ENCODE data around the gene ERC2. TPM values are rescaled to one million over a fixed set of nuclear protein-coding genes. Genes with fewer than 3 reads are reported as not detected.

ERC2 gene
- total and polyA plus RNA-seq, 9 donors, result 1.2 to 9.4 (median 5.4) TPM

DNA sequence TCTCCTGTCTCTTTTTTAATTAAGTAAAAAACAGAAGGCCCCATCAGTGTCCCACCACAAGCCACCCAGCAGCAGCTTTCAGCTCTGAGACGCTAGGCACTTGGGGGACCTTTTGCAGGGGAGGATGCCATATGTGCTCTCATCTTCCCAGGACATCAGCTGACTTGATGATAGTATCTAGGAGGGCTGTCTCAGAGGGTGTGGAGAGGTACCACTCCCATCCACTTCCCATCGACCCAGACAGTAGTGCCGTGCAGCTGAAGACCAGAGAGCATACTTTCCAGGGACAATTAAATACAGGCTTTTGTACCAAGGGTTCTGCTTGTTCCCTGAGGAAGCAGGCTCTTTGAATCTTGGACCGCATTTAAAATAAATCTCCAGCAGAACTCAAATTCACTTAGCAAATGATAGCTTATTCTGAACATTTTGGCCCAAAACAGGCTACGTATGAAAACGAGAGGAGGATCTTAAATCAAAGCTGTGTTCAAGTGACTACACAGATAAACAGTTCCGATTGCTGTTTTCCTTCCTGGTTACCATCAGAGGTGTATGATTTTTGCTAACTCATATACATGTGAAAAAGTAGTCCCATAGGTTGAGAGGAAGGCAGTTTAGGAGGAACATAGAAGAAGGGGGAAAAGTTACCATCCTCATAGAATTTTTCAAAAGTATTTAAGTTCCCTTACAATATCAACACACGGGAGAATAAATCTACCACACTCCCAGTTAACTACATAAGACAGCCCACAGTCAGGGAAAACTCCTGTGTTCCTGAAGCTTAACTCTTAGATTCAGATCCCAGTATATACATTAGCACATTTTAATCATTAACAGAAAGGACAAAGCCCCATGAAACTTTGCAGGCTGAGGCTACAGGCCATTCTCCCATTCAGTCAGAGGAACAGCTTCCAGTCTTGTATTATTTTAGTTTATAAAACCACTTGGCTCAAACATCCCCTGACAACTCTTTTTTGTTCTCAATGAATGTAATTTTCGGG lies 990.7 kb downstream of the ERC2 start:
- Histone ChIP-seq H3K27ac (no peak overlapping the region), H3K4me1 (ENCODE audit: insufficient read depth) (peaks cover under 1% of the 10 kb centered on the region), H3K27me3 (no peaks in the 10 kb centered on the region), H3K4me3 (no peak overlapping the region), H3K36me3 (no peaks in the 10 kb centered on the region), H3K9me3 (no peaks in the 10 kb centered on the region)
- 72 to 79% (median 77%) methylated on average over 9 of the region's 9 CpGs for WGBS, 3 donors
- intact Hi-C loops (cut with DNase I), result no loop called here
- TF ChIP-seq EP300 (IDR thresholded peaks at IDR 0.05), result no peak
- DNase-seq, result no peak

DNA sequence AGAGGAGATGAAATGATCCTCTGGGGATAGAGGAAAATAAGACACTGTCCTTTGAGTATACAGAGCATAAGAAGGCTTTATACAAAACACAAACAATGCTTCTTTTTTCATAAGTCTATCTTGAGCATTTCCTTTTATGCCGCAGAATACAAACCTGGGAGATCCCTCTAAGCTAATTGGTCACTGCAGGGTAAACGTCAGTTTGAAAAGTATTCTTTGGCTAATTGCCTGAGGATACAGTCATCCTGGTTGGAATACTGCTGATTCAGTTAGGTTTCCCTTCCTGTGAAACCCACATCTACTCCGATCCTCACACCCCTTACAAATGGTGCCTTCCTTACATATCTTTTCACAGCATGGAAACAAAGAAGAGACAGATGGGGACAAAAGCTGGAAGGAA lies 991.8 kb downstream of the ERC2 start:
- H3K27me3 ChIP-seq, result no peaks in the 10 kb centered on the region
- no peaks in the 10 kb centered on the region for H3K4me1 ChIP-seq (ENCODE audit: insufficient read depth)
- intact Hi-C loops (cut with DNase I), result no loop called here
- H3K27ac ChIP-seq, result no peak overlapping the region
- H3K36me3 ChIP-seq, result no peaks in the 10 kb centered on the region
- H3K4me3 ChIP-seq, result no peak overlapping the region
- DNase-seq, result no peak
- 63 to 69% (median 65%) methylated on average over 3 of the region's 3 CpGs for WGBS, 3 donors
- TF ChIP-seq, protein P1, sequence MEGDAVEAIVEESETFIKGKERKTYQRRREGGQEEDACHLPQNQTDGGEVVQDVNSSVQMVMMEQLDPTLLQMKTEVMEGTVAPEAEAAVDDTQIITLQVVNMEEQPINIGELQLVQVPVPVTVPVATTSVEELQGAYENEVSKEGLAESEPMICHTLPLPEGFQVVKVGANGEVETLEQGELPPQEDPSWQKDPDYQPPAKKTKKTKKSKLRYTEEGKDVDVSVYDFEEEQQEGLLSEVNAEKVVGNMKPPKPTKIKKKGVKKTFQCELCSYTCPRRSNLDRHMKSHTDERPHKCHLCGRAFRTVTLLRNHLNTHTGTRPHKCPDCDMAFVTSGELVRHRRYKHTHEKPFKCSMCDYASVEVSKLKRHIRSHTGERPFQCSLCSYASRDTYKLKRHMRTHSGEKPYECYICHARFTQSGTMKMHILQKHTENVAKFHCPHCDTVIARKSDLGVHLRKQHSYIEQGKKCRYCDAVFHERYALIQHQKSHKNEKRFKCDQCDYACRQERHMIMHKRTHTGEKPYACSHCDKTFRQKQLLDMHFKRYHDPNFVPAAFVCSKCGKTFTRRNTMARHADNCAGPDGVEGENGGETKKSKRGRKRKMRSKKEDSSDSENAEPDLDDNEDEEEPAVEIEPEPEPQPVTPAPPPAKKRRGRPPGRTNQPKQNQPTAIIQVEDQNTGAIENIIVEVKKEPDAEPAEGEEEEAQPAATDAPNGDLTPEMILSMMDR (IDR thresholded peaks at IDR 0.05), result no peak
- TF ChIP-seq POLR2A (IDR thresholded peaks at IDR 0.05), result no peak
- no peak for TF ChIP-seq EP300 (IDR thresholded peaks at IDR 0.05)
- H3K9me3 ChIP-seq, result no peaks in the 10 kb centered on the region

DNA sequence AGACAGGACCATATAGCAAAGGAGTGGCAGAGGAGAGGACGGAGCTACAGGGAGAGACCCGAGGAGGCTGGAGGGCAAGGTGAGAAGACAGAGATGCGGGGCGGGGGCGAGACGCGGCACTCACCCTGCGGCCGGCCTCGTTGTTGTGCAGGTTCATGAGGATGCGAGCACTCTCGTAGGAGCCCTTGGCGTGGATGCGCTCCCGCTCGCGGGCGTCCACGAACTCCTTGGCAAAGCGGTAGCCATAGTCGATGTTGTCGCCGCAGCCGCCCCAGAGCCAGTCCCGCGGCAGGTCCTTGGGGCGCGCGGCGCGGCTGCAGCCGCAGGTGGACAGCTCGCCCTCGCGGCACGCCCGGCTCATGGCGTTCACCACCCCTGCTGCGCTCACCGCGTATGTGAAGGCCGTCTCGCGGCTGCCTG lies 994.0 kb downstream of the ERC2 start:
- intact Hi-C loops (cut with DNase I), result loop anchor here in 1 of 4 donors (5.0 kb wide), 1 partner anchor 1522 kb away; no protein-coding TSS in a partner anchor
- H3K27ac ChIP-seq, result no peak overlapping the region
- no peaks in the 10 kb centered on the region for H3K4me1 ChIP-seq (ENCODE audit: insufficient read depth)
- H3K4me3 ChIP-seq, result no peak overlapping the region
- DNase-seq, result no peak
- H3K9me3 ChIP-seq, result no peaks in the 10 kb centered on the region
- H3K27me3 ChIP-seq, result no peaks in the 10 kb centered on the region
- no peak for TF ChIP-seq EP300 (IDR thresholded peaks at IDR 0.05)
- TF ChIP-seq, protein P1 (IDR thresholded peaks at IDR 0.05), result no peak
- TF ChIP-seq POLR2A (IDR thresholded peaks at IDR 0.05), result no peak
- H3K36me3 ChIP-seq, result no peaks in the 10 kb centered on the region
- 85 to 87% (median 85%) methylated on average over 39 to 44 of the region's 44 CpGs for WGBS, 3 donors

DNA sequence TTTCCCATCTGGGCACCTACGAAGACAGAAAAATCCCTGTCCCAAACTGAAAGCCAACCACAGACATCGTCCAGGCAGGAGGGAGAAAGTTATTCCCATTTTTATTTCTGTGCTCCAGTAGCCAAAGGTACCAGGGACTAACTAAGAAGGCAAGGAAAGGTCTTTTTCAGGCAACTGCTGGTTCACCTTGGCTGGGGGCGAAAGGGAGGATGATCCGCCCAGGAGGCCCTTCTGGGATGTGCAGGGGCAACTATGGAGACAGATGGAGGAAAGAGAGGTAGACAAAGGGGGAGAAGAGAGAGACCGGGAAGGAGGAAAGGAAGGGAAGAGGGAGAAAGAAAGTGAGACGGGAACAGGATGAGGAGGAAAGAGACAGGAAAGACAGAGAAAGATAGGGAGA lies 994.5 kb downstream of the ERC2 start:
- Histone ChIP-seq H3K27me3 (no peaks in the 10 kb centered on the region), H3K36me3 (no peaks in the 10 kb centered on the region), H3K9me3 (no peaks in the 10 kb centered on the region), H3K4me3 (no peak overlapping the region), H3K4me1 (ENCODE audit: insufficient read depth) (no peaks in the 10 kb centered on the region), H3K27ac (no peak overlapping the region)
- TF ChIP-seq, protein P1 (IDR thresholded peaks at IDR 0.05), result no peak
- TF ChIP-seq POLR2A (IDR thresholded peaks at IDR 0.05) (no peak), EP300 (IDR thresholded peaks at IDR 0.05) (no peak)
- 92 to 94% (median 92%) methylated on average over 6 of the region's 6 CpGs for WGBS, 3 donors
- intact Hi-C loops (cut with DNase I), result loop anchor here in 1 of 4 donors (5.0 kb wide), 1 partner anchor 1521 kb away; no protein-coding TSS in a partner anchor
- no peak for DNase-seq

All from ovary (tissue), 9 donors.